NCI-H2029 treated with DMSO at 0.1 percent for 48 hours (cell line): ENCODE measurements around the gene STK11.
"Not testable (repeated sequence)": the region's sequence is repeated elsewhere in the genome, so short reads cannot be mapped to it uniquely, and the experiment has no call there.

Experiments
- DNase-seq: peaks from one replicate; lab custom pipeline; 2025; lab: John Stamatoyannopoulos, UW

Gene STK11

GRCh38 chr19:1238369-1239303 is 33.1 kb downstream of the STK11 start:
- DNase-seq, result no peak

DNA sequence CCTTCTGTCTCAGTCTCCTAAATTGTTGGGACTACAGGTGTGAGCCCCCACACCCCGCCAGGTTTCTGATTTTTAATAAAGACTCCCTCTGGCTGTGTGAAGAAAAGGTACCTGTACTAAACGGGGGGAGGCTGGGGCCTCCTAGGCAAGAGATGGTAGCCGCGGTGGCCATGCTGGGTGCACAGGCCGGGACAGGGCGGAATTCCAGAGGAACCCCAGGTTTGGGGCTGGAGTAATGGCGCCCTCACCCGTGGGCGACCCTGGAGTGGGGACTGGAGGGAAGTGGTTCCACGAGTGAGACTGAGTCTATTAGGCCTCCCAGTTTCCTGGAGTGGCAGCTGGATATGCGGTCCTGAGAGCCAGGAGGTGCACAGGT is 33.8 kb downstream of the STK11 start:
- no peak for DNase-seq

DNA sequence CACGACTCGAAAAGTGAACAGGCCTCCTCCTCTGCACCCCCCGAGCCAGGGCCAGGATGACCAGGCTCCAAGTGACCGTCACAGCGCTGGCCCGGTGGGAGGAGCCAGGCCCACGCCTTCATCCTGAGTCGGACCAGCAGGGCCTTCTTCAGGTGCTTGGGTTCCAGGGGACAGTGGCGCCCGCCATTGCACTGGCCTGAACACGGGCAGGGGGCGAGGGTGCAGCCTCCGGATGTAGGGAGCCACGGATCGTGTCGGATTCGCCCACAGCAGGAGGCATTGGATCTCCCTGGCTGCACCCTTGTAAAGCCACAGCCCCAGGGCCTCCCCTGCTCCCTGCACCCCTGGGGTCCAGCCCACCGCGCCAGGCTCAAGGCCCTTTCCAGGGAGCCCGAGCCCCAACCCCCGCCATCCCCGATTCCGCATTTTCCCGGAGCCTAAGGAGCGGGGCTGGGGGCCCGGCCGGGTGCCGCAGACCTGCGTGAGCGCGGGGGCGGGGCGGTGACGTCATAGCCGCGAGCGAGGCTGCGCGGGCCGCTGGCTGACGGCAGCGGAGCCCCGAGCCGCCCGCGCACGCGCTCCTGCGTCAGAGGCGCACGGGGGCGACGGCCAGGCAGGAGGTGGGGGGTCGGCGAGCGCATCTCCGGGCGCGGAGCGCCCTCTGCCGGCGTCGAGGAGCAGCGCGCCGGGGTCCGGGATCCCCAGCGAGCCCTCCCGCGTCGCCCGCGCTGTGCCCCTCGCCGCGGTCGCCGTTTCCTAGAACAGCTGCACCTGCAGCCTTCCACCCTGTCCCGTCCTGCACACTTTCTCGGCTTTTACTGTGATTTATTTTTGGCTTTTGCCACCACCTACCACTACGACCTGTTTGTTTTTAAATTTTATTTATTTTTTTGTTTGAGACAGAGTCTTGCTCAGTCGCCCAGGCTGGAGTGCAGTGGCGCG is 34.5 kb downstream of the STK11 start:
- peak; percentile 44 for DNase-seq

- DNase-seq, result no peak
Measured at GRCh38 chr19:1240925-1241324, 35.3 kb downstream of the STK11 start.

- DNase-seq, result peak; percentile 58
Measured at GRCh38 chr19:1241417-1242095, 36.0 kb downstream of the STK11 start, which contains the start of gene ATP5F1D. Gene ATP5F1D, plus strand, starts transcription at chr19:1241751. Its CDS starts 100 bp downstream, at chr19:1241851.

DNA sequence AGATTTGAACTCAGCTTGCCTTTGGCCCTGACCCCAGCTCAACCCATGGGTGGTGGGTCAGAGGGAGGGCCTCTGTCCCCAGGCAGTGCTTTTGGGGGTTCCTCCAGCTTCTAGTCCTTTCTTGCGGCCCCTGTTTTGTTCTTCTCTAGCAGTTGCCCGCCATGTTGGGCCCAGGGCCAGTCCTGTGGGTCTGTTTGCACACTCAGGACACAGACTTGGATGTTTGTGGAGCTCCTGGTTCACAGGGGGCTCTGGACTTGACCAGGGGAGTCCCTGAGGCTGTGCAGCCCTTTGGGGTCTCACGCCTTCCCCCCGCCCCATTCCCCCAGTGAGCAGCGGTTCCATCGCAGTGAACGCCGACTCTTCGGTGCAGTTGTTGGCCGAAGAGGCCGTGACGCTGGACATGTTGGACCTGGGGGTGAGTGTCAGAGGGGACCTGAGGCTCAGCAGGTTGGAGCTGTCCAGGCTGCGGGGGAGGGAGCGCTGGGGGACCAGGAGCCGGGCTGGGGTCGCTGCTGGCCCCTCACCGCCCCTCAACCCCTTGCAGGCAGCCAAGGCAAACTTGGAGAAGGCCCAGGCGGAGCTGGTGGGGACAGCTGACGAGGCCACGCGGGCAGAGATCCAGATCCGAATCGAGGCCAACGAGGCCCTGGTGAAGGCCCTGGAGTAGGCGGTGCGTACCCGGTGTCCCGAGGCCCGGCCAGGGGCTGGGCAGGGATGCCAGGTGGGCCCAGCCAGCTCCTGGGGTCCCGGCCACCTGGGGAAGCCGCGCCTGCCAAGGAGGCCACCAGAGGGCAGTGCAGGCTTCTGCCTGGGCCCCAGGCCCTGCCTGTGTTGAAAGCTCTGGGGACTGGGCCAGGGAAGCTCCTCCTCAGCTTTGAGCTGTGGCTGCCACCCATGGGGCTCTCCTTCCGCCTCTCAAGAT is 38.5 kb downstream of the STK11 start:
- DNase-seq, result peak; percentile 51

DNA sequence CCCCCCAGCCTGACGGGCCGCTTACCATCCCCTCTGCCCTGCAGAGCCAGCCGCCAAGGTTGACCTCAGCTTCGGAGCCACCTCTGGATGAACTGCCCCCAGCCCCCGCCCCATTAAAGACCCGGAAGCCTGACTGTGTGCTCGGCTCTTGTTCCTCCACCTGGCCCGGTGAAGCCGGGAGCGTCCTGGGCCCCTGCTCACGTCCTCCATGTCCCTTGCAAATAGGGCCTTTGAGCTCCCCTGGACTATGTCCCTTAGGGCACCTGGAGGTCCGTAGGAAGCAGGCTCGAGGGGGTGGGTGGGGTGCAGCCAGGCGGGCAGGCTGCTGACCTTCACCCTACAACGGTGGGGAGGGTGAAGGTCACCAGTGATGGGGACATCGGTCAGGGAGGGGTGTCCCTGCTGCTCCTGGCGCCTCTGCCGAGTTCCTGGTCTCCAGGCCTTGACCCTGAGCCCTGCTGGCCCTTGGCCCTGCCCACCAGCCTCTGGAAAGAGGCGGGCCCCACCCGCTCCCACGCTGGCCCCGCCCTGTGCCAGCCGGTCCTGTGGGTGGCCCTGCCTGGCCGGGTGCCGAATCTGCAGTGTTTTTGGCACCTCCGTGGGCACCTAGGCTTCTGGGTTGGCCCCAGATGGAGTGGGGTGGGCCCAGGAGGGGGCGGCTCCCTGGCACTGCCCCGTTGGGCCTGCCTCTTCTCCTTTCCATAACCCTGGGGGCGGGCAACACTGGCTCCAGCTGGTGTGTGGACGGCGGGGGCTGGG is 39.3 kb downstream of the STK11 start:
- DNase-seq, result no peak

DNA sequence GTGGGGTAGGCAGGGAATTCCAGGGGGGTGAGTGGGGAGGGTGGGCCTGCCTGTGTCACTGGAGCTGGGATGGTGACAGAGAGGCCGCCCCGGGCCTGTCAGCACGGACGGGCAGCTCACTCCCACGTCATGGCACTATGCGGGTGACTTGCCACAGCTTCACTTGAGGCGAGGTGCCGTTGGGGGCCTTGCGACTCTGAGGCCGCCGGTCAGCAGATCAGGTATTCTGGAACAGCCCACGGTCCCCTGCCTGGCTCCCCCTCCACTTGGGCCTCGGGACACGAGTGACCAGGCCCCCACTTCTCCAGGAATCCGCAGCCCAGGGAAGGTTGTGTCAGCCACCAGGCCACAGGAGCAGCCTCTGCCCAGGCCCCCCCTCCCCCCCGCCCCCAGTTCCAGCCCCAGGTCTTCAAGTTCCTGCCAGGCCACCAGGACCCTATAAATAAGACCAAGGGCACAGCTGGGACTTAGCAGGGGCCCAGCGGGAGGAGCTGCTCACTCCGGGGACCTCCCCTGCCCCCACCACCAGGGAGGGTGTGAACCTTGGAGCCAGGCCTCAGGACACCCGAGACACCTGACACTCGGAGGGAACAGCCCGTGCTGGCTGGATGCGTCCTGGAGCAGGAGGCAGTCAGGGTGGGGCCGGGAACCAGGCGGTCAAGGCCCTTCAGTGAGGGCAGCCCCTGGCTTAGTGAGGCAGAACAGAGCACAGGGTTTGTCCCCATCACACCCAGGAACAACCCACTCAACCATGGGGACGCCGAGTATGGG is 40.1 kb downstream of the STK11 start:
- no peak for DNase-seq

GRCh38 chr19:1246265-1247087 is 40.9 kb downstream of the STK11 start:
- DNase-seq, result not testable (repeated sequence)

DNA sequence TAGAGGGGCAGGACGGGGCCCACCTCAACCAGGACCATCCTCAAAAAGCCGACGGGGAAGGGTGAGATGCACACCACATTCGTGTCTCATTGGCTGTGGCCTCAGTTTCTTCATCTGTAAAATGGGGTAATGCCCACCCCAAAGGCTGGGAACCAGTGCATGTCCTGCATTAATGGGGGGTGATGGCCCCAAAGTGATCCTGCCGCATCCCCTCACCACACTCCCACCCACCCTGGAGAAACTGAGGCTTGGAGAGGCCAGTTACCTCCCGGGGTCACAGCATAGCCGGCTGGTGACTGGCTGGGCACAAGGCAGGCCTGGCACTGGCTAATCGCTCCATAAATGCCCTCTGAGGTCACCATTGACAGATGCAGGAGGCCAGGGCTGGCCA is 42.2 kb downstream of the STK11 start:
- no peak for DNase-seq

DNA sequence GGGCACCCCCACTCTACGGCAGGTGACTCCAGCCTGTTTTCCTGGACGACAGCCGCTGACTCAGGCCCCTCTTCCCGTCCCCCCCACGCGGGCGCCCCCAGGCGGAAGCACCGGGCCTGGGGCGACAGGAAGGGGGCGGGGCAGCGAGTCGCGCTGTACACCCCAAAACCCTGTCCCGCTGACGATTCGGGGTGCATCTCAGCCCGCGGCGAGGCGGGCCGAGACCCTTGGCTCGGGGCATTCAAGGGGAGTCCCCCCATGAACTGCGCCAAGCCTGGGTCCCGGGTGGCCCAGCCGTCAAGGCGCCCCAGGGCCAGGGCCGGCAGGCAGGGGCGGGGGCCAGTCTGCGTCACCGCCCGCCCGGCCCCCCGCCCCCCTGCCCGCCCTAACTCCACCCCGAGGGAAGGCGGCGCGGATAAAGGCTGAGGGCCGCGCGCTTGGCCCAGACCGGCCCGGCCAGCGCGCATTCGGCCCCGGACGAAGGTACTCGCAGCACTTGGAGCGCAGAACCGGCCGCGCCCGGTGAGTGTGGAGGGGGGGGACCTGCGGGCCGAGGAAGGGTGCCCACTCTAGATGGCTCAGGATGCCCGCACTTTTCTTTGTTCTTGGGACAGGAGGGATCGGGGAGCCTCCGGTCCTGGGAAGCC is 42.7 kb downstream of the STK11 start, which contains the start of gene MIDN:
Gene MIDN (plus strand): TSS at position 445 of the 647 bp plus-strand sequence. CDS start 1,714 bp downstream, outside the sequence.
- DNase-seq, result peak; percentile 49

- no peak for DNase-seq
Measured at GRCh38 chr19:1248786-1249297, 43.3 kb downstream of the STK11 start.

GRCh38 chr19:1249298-1249989 is 43.9 kb downstream of the STK11 start:
- peak; percentile 59 for DNase-seq

GRCh38 chr19:1249990-1250436 is 44.4 kb downstream of the STK11 start:
- DNase-seq, result no peak

DNA sequence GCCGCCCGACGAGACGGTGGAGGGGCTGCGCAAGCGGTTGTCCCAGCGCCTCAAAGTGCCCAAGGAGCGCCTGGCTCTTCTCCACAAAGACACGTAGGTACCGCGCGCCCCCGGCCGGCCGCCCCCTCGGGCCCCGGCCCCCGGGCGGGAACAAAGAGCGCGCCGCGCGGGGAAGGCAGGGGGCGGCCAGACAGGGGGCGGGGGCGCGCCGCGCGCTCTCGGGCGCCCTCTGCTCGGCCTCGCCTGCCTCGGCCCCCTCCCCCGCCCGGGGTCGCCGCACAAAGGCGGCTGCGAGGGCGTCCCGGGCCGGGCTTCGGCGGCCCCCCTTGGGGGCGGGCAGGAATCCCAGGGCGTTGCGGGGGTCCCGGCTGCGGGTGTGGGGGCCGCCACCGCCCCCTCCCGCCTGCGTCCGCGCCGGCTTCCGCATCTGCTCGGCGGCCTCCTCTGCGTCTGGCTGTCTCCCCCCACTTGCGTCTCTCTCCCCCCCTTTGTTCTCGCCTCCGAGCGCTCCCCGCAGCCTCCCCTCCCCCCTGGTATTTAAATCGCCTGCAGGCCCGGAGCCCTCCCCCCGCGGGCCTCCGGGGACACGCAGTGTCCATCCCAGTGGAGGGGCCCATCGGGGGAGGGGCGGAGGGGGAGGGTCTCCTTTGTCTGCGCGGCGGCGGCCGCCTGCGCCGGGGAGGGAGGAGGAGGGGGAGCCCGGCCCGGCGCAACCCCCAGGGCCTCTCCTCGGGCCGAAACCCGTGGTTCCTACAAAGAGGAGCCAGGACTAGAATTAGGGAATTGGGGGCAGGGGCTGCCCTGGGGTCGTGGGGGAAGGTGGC is 45.1 kb downstream of the STK11 start:
- DNase-seq, result no peak
